A204.1 (cell line): ENCODE results near the gene SPATA46.
"Not testable (repeated sequence)": the region's sequence is repeated elsewhere in the genome, so short reads cannot be mapped to it uniquely, and the experiment has no call there.

Experiments used
- FAIRE-seq: peaks from 2 replicates; lab custom pipeline; 2012; peaks lifted over from hg19 to GRCh38; lab: Jason Lieb, UNC

Gene SPATA46

GRCh38 chr1:162353078-162353477, 23.6 kb downstream of the SPATA46 start:
- FAIRE-seq: no peak

- FAIRE-seq: not testable (repeated sequence)
Measured at GRCh38 chr1:162351874-162352273, 24.8 kb downstream of the SPATA46 start.

DNA sequence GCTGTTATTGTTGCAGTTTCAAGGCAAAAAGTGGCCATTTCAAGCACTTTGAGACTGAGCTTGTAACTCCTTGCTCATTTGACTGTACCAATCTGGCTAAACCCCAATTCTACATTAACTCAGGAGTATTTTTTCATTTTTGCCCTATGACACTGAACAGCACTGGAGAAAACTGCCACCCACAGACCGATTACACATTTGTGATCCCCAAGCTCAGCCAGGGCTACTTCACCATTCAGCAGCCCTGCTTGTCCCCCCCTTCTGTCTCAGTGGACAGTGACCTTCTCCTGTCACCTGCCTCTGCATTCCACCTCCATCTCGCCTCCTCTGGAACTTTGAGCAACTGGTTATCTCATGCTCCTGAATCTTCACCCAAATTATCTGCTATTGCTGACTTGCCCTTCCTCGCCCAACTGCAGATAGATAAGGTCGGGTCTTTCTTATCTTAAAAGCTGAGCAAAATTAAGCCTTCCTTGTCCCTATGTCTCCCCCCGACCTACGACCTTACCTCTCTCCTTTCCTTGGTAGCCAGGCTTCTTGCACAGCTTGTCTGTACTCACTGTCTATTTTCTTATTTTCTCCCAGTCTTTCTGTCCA, 25.3 kb downstream of the SPATA46 start:
- no peak for FAIRE-seq

DNA sequence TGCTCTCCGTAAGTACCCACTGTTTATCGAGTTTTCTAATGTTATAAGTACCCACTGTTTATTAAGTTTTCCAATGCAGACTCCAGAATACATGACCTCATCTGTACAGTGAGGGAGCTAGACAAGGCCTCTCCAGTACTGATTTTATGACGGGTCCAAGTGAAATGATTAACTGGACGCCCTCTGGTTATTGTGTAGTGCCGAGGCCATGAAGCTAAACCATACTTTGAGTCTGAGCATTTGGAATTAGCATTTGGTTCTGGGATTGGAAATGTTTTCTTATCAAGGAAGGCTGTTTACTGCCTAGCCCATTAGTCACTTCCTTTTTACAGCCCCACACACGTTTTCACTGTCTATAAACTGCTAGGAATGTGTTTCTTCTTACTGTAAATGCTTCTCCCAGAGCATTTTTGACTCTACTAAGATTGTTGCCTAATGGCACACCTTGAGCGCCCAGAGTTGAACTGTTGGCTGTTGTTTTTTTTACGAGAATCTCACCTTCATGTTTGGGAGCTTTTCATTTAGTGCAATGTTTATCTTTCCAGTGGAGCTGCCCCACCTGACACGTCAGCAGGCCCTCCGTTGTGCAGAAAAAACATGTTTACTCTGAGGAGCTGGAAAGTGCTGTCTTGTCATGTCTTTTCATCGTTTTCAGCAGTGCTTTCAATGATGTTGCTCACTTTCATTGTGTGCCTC, 26.9 kb downstream of the SPATA46 start:
- FAIRE-seq: no peak

GRCh38 chr1:162347281-162347680, 29.4 kb downstream of the SPATA46 start:
- FAIRE-seq: no peak

GRCh38 chr1:162343470-162343869, 33.2 kb downstream of the SPATA46 start:
- FAIRE-seq: no peak

DNA sequence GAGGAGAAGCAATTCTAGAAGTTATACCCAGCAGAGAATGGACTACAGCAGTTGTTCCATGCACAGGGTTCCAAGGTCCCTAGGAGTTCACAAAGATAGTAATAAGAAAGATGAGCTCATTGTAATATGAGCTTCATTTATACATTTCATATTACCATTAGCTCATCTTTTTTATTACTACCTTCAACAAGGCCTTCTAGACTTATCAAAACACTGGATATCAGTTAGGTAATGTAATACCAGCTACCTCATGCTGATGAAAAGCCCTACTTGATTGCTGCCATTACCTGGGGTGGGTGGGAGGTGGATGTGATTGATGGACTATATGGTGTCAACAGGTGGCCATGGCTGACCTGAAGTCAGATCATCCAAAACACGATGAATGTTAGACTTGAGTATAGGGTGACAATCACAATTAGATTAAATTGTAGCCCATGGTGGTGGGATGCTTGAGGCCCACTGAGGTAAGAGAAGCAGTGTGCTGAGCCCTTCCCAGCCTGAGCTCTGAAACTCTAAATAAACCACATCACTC, 34.1 kb downstream of the SPATA46 start:
- FAIRE-seq: no peak

- FAIRE-seq: no peak
Measured at GRCh38 chr1:162336621-162337285, 39.9 kb downstream of the SPATA46 start.

GRCh38 chr1:162335126-162335525, 41.5 kb downstream of the SPATA46 start:
- FAIRE-seq: no peak

GRCh38 chr1:162333991-162334390, 42.7 kb downstream of the SPATA46 start:
- no peak for FAIRE-seq

- no peak for FAIRE-seq
Measured at GRCh38 chr1:162329826-162330225, 46.8 kb downstream of the SPATA46 start.

DNA sequence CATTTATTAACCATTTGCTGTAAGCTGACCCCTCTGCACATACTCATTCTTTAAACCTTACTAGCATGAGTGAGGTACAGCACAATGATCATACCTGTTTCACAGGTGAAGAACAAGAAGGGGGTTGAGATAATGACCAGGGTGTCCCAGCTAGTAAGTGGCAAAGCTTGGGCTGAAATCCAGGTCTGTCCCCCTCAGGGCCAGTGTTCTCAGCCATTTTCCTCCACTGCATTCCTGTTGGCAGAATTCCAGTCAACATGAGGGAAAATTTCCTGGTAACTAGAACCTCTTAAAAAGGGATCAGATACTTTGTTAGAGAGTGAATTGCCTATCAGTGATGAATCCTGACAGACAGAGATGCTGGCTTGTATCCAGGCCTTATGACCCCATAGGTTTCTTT, 48.1 kb downstream of the SPATA46 start:
- no peak for FAIRE-seq

DNA sequence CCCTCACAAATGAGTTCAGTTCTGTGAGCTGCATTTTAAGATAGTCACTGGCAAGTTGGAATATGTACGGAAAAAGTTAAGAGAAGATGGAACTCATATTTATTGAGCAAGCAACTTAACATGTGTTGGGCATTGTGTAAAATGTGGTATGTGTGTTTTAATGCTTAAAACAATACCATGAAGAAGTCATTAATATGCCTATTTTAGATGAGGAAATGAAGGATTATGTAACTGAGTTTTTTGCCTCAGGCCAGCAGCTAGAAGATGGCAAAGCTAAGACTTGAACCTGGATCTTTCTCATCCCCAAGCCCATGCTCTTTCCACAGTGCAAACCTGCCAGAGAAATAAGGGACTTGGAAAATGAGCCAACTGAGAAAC, 48.9 kb downstream of the SPATA46 start:
- FAIRE-seq: no peak

GRCh38 chr1:162327144-162327787, 49.4 kb downstream of the SPATA46 start:
- no peak for FAIRE-seq

DNA sequence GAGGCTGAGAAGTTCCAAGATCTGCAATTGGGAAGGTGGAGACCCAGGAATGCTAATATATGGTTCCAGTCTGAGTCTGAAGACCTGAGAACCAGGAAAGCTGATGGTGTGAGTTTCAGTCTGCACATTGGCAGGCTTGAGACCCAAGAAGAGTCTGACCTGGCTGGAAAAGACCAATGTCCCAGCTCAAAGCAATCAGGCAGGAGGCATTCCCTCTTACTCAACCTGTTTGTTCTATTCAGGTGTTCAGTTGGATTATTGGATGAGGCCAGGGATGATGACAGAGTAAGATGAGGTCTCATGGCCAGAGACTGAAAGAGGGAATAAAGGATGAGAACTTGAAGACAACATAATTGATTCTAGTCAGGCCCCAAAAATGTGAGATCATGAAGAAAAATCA, 50.1 kb downstream of the SPATA46 start:
- FAIRE-seq: no peak

GRCh38 chr1:162324396-162324795, 52.3 kb downstream of the SPATA46 start:
- no peak for FAIRE-seq
